ENCODE data around the gene NFIA.

NFIA gene

DNA sequence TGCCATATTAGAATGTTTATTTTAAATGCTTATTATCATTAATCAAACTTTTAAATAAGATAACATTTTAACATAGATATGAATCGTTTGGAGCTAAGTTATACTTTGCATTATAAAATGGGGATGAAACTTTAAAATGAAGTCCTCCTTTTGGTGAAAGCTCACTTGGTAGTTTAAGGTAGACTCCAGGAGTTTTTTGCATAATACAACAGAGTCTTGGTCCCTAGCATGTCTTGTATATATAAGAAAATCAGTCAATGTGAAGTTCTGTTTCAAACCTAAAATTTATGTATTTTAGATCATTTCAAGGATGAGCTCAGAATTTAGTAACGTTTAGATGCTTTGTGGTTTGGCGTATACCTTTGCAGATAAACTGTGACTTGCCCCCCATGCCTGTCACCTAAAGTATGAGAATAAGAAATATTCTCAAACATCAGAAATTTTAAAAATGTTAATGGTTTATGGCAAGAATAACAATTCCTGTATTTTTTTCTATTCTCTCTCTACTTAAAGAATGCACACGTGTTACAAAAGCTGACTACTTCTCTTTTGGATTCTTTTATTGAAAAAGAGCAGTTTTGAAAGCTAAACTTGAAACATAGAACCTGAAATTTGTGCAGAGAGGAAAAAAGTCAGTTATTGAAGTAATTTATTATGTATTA is 3.8 kb downstream of the NFIA start:
- TF ChIP-seq CTCF (IDR thresholded peaks at IDR 0.05) = no peak
- no peaks in the 10 kb centered on the region for H3K36me3 ChIP-seq (ENCODE audit: control insufficient read depth, insufficient read depth, low read length)
- no peaks in the 10 kb centered on the region for H3K27me3 ChIP-seq (ENCODE audit: control insufficient read depth, insufficient read depth, low read length)
- no peak overlapping the region for H2AFZ ChIP-seq
- peaks cover 6% of the 10 kb centered on the region for H3K79me2 ChIP-seq
- no peak overlapping the region for H3K4me3 ChIP-seq (ENCODE audit: low read depth, low read length)
- H3K27ac ChIP-seq = no peak overlapping the region
- no peaks in the 10 kb centered on the region for H3K9me3 ChIP-seq (ENCODE audit: control insufficient read depth, low read length)
- peaks cover under 1% of the 10 kb centered on the region for H3K4me1 ChIP-seq
- no peak overlapping the region for H3K9ac ChIP-seq
- no peak overlapping the region for H3K4me2 ChIP-seq (ENCODE audit: low read length)

GRCh38 chr1:61087571-61087970 is 5.2 kb downstream of the NFIA start:
- Histone ChIP-seq H3K4me3 (ENCODE audit: low read depth, low read length) (no peak overlapping the region), H3K27ac (no peak overlapping the region), H3K79me2 (peaks cover 6% of the 10 kb centered on the region), H2AFZ (no peak overlapping the region), H3K9ac (no peak overlapping the region), H3K4me1 (no peaks in the 10 kb centered on the region), H3K9me3 (ENCODE audit: control insufficient read depth, low read length) (no peaks in the 10 kb centered on the region), H3K27me3 (ENCODE audit: control insufficient read depth, insufficient read depth, low read length) (no peaks in the 10 kb centered on the region), H3K4me2 (ENCODE audit: low read length) (no peak overlapping the region), H3K36me3 (ENCODE audit: control insufficient read depth, insufficient read depth, low read length) (no peaks in the 10 kb centered on the region)
- TF ChIP-seq CTCF (IDR thresholded peaks at IDR 0.05) = no peak

DNA sequence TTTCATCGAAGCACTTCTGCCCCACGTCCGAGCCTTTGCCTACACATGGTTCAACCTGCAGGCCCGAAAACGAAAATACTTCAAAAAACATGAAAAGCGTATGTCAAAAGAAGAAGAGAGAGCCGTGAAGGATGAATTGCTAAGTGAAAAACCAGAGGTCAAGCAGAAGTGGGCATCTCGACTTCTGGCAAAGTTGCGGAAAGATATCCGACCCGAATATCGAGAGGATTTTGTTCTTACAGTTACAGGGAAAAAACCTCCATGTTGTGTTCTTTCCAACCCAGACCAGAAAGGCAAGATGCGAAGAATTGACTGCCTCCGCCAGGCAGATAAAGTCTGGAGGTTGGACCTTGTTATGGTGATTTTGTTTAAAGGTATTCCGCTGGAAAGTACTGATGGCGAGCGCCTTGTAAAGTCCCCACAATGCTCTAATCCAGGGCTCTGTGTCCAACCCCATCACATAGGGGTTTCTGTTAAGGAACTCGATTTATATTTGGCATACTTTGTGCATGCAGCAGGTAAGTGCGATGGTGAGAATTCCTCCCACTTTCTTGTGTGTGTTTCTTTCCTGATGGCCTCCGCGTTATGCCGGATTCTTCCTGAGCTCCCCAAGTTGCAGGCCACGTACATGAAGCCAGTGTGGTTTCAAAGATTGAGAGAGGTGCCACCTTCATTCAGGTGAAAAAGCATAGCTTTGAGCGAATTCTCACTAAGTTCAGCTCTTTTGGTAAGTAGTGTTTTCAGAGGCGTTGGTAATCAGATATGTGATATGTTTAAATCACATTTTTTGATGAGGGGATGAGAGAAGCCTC is 6.0 kb downstream of the NFIA start:
- no peaks in the 10 kb centered on the region for H3K4me1 ChIP-seq
- no peak overlapping the region for H3K4me3 ChIP-seq (ENCODE audit: low read depth, low read length)
- TF ChIP-seq CTCF (IDR thresholded peaks at IDR 0.05) = no peak
- H3K27ac ChIP-seq = no peak overlapping the region
- no peaks in the 10 kb centered on the region for H3K27me3 ChIP-seq (ENCODE audit: control insufficient read depth, insufficient read depth, low read length)
- H3K79me2 ChIP-seq = peaks cover 6% of the 10 kb centered on the region
- H3K4me2 ChIP-seq (ENCODE audit: low read length) = no peak overlapping the region
- H2AFZ ChIP-seq = no peak overlapping the region
- H3K9ac ChIP-seq = no peak overlapping the region
- H3K9me3 ChIP-seq (ENCODE audit: control insufficient read depth, low read length) = no peaks in the 10 kb centered on the region
- no peaks in the 10 kb centered on the region for H3K36me3 ChIP-seq (ENCODE audit: control insufficient read depth, insufficient read depth, low read length)

DNA sequence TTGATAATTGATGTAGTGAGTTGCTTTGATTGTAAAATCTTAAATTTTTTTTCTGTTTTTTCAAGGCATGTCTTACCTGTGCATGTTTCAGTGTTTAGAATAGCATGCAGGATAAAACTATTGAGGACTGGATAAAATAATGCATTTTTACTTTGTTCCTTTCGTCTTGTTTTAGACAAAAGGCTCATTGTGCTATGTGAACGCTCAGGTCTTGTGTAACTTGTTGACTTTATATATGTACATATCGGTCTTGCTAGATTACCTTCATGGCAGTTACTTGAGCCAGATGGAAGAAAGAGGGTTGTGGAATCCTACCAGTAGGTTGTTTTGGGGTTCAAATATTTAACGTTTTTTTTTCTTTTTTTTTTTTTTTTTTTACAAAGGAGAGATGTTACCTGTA is 7.0 kb downstream of the NFIA start:
- Histone ChIP-seq H3K4me1 (no peaks in the 10 kb centered on the region), H3K4me3 (ENCODE audit: low read depth, low read length) (no peak overlapping the region), H3K4me2 (ENCODE audit: low read length) (no peak overlapping the region), H3K27me3 (ENCODE audit: control insufficient read depth, insufficient read depth, low read length) (no peaks in the 10 kb centered on the region), H3K9ac (no peak overlapping the region), H3K9me3 (ENCODE audit: control insufficient read depth, low read length) (no peaks in the 10 kb centered on the region), H2AFZ (no peak overlapping the region), H3K27ac (no peak overlapping the region), H3K36me3 (ENCODE audit: control insufficient read depth, insufficient read depth, low read length) (no peaks in the 10 kb centered on the region), H3K79me2 (peaks cover 12% of the 10 kb centered on the region)
- TF ChIP-seq CTCF (IDR thresholded peaks at IDR 0.05) = no peak

Measured in parathyroid adenoma (tissue), 2 donors.